ENCODE results near the gene IVD.

Gene IVD

DNA sequence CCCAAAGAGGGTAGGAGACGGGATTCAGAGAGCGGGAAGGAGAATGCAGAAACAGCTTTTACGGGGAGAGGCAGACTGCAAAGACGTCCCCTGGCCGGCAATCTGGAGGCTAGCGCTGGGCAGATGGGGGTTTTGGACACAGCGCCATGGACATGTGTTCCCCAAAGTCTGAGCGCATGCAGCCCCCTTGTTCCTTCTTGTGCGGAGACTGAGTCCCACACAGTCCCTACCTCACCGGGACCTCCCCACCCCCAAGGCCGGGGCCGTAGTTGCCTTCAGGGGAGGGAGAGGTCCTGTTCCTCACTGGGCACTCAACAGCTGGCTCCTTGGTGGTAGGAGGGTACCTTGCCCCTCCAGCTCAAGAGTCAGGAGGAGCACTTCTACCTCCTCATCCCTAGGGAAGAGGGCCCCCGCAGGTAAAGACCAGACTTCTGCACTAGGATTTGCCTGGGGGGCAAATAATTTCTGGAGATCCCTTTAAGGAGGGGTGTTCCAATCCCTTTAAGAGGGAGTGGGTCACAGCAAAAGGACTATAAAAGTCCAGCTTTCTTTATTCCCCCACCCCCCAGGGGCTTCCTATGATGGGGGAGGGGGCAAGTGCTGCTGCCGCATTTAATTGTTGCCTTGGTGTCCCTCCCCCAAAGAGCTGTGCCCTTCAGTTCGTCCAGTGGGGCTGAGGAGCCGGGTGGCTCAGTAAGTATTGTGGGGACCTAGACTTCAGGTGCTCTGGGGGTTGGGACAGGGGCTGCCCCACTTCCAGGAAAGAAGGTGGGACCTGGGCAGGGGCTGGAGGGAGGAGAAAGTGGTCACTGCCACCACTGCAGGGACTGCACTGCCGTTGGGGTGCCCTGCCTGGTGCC is 31.5 kb downstream of the IVD start:
- Histone ChIP-seq H3K4me3 (peak overlapping the region; percentile 74), H3K9me3 (ENCODE audit: low read depth, low read length) (no peaks in the 10 kb centered on the region), H3K9ac (ENCODE audit: insufficient read length) (peak overlapping the region; percentile 49), H3K36me3 (ENCODE audit: insufficient read depth, low read length) (no peaks in the 10 kb centered on the region), H3K27ac (no peak overlapping the region)
- no peak for DNase-seq (ENCODE audit: low read depth, low spot score)
- TF ChIP-seq FOXP2 (optimal IDR thresholded peaks at IDR 0.05; ENCODE audit: control extremely low read depth, extremely low read length, insufficient read depth) (no peak), EZH2 (IDR thresholded peaks at IDR 0.05) (no peak), POLR2AphosphoS5 (IDR thresholded peaks at IDR 0.05; ENCODE audit: borderline replicate concordance, low read depth, low read length) (no peak)

DNA sequence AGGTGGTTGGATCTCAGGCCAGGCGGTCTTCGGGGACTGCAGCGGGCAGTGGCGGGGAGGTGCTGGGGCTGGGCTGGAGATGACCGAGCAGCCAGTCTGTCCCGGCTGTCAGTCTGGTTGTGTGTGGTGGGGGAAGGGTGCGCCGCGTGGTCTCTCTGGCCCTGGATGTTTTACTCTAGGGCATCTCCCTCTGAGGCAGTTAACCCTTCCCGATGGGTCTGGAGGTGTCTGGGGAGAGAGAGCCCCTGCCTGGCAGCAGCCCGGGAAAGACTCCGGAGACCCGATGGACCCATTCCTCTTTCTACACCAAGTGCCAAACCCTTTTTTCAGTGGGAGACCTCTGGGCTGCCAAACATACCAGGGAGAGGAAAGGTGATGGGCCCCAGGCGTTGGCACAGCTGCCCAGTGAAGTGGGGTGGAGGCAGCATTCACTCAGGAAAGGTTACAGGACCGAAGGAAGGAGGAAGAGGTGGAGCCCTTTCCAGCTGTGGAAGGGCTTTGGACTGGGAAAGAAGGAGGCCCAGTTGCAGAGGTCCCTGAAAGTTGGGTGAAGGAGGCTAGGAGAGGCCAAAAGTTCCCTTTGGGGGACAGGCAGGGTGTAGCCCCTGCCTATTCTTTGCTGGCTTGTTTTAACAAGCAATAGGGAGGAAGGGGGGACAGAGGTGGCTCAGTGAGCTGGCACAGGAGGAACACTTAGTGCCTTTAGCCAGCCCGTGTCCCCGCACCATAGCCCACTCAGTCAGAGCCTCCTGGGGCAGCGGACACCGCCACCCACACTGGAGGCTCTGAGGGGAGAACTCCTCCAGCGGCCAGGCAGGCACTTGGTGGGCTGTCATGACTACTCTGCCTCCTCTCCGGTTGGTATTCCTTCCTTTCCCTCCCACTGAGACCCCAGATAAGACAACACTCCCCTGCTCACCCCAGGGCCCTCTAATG is 32.4 kb downstream of the IVD start:
- no peaks in the 10 kb centered on the region for H3K36me3 ChIP-seq (ENCODE audit: insufficient read depth, low read length)
- H3K9me3 ChIP-seq (ENCODE audit: low read depth, low read length), result no peaks in the 10 kb centered on the region
- TF ChIP-seq EZH2 (IDR thresholded peaks at IDR 0.05) (no peak), POLR2AphosphoS5 (IDR thresholded peaks at IDR 0.05; ENCODE audit: borderline replicate concordance, low read depth, low read length) (no peak), FOXP2 (optimal IDR thresholded peaks at IDR 0.05; ENCODE audit: control extremely low read depth, extremely low read length, insufficient read depth) (no peak)
- no peak overlapping the region for H3K27ac ChIP-seq
- H3K4me3 ChIP-seq, result no peak overlapping the region
- no peak for DNase-seq (ENCODE audit: low read depth, low spot score)
- H3K9ac ChIP-seq (ENCODE audit: insufficient read length), result no peak overlapping the region

GRCh38 chr15:40438712-40439111 is 33.1 kb downstream of the IVD start:
- Histone ChIP-seq H3K27ac (peak overlapping the region; percentile 42; the same call in 1 of the 2 replicates), H3K9ac (ENCODE audit: insufficient read length) (no peak overlapping the region)

DNA sequence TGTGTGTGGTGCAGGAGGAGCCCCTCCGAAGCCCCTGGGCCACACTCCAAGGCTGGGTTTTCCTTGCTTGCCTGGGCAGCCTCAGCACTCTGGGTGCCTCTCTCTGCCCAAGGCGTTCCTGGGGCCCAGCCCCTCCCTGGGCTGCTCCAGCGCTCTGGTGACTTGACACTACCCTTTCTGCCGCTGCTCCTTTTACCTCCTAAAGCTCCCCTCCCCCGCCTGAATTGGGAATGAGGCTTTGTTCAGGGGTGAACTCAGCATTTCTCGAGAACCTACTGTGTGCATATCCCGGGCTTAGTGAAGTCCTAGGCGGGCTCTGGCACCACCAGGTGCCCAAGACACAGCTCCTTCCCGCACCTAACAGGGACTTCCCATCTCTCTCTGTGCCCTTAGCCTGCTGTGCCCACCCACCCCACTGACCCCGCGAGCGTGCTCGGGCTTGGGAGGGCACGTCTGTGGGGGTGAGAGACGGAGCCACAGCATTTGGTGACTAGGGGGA is 33.9 kb downstream of the IVD start:
- peak overlapping the region; percentile 67 for H3K9ac ChIP-seq (ENCODE audit: insufficient read length)
- H3K36me3 ChIP-seq (ENCODE audit: insufficient read depth, low read length), result no peaks in the 10 kb centered on the region
- H3K4me3 ChIP-seq, result peak overlapping the region; percentile 89
- H3K27ac ChIP-seq, result peak overlapping the region; percentile 55
- DNase-seq (ENCODE audit: low read depth, low spot score), result no peak
- H3K9me3 ChIP-seq (ENCODE audit: low read depth, low read length), result no peaks in the 10 kb centered on the region
- no peak for TF ChIP-seq EZH2 (IDR thresholded peaks at IDR 0.05)
- TF ChIP-seq POLR2AphosphoS5 (IDR thresholded peaks at IDR 0.05; ENCODE audit: borderline replicate concordance, low read depth, low read length), result peak; percentile 13; the same call in 1 of the 2 replicates

More at GRCh38 chr15:40438712-40439111, 33.1 kb downstream of the IVD start:
- Histone ChIP-seq H3K36me3 (ENCODE audit: insufficient read depth, low read length) (no peaks in the 10 kb centered on the region), H3K4me3 (peak overlapping the region; percentile 89), H3K9me3 (ENCODE audit: low read depth, low read length) (no peaks in the 10 kb centered on the region)
- no peak for DNase-seq (ENCODE audit: low read depth, low spot score)
- TF ChIP-seq EZH2 (IDR thresholded peaks at IDR 0.05) (no peak), FOXP2 (optimal IDR thresholded peaks at IDR 0.05; ENCODE audit: control extremely low read depth, extremely low read length, insufficient read depth) (no peak), POLR2AphosphoS5 (IDR thresholded peaks at IDR 0.05; ENCODE audit: borderline replicate concordance, low read depth, low read length) (no peak)

- peak overlapping the region; percentile 89 for H3K4me3 ChIP-seq
- peak overlapping the region; percentile 67 for H3K9ac ChIP-seq (ENCODE audit: insufficient read length)
- no peak for DNase-seq (ENCODE audit: low read depth, low spot score)
- H3K27ac ChIP-seq, result peak overlapping the region; percentile 55
- no peaks in the 10 kb centered on the region for H3K9me3 ChIP-seq (ENCODE audit: low read depth, low read length)
- no peaks in the 10 kb centered on the region for H3K36me3 ChIP-seq (ENCODE audit: insufficient read depth, low read length)
- TF ChIP-seq EZH2 (IDR thresholded peaks at IDR 0.05), result no peak
- TF ChIP-seq FOXP2 (optimal IDR thresholded peaks at IDR 0.05; ENCODE audit: control extremely low read depth, extremely low read length, insufficient read depth), result no peak
- TF ChIP-seq POLR2AphosphoS5 (IDR thresholded peaks at IDR 0.05; ENCODE audit: borderline replicate concordance, low read depth, low read length), result no peak
Observed at GRCh38 chr15:40439960-40440742, 34.6 kb downstream of the IVD start.

- DNase-seq (ENCODE audit: low read depth, low spot score), result peak; percentile 45
- Histone ChIP-seq H3K36me3 (ENCODE audit: insufficient read depth, low read length) (no peaks in the 10 kb centered on the region), H3K4me3 (peak within 1 kb of the TSS; percentile 89), H3K27ac (peak within 1 kb of the TSS; percentile 55), H3K9ac (ENCODE audit: insufficient read length) (peak within 1 kb of the TSS; percentile 78), H3K9me3 (ENCODE audit: low read depth, low read length) (no peaks in the 10 kb centered on the region)
- TF ChIP-seq EZH2 (IDR thresholded peaks at IDR 0.05) (no peak), POLR2AphosphoS5 (IDR thresholded peaks at IDR 0.05; ENCODE audit: borderline replicate concordance, low read depth, low read length) (peak; percentile 58; the same call in 1 of the 2 replicates)
Observed at GRCh38 chr15:40440743-40441564, 35.4 kb downstream of the IVD start, which contains the start of gene BAHD1. Gene BAHD1, plus strand, starts transcription at chr15:40440953. Its CDS starts 17,512 bp downstream, at chr15:40458465.
